Endothelial cell of umbilical vein (primary cell): ENCODE data around the gene PIP4K2C. TPM values are rescaled to one million over a fixed set of nuclear protein-coding genes. Genes with fewer than 3 reads are reported as not detected.

Experiments
- BruUV-seq: library from RNA; stranded (reverse); fragments of 400-500 nt; replicated peaks from 2 replicates; lab custom pipeline; 2021; lab: Mats Ljungman, UMichigan
- CTCF ChIA-PET: fragments of 300-600, 350-600 bp; sonication (Branson Sonifier 250); formaldehyde crosslinking; loops from one replicate; lab custom pipeline; 2021; ENCODE audit warnings: antibody characterized with exemption, inconsistent platforms; lab: Charles Lee
- POLR2A ChIA-PET: fragments of 300-600, 350-600 bp; sonication (Branson Sonifier 250); formaldehyde crosslinking; loops from one replicate; lab custom pipeline; 2021; ENCODE audit warnings: antibody characterized with exemption, inconsistent platforms; lab: Charles Lee
- DNase-seq: peaks from one replicate; pipeline ENCODE4 v3.0.0-alpha.2; 2011; ENCODE audit warnings: low read depth, low spot score
- FAIRE-seq: peaks from 2 replicates; lab custom pipeline; 2011; peaks lifted over from hg19 to GRCh38; lab: Jason Lieb, UNC
- H2AFZ ChIP-seq: 2 replicates; pipeline ENCODE4 v1.6.0; 2012; ENCODE audit warnings: low read depth, low read length, control low read depth, inconsistent platforms
- H3K27ac ChIP-seq: 2 replicates; pipeline ENCODE4 v1.5.1; 2011; ENCODE audit warnings: low read depth, mild to moderate bottlenecking, control low read depth, low read length, moderate library complexity; ENCODE audit not compliant: insufficient read depth
- H3K27me3 ChIP-seq, 2 experiments: 2 replicates each; pipeline versions ENCODE4 v1.6.0 to v1.6.1; 2011; ENCODE audit warnings: low read length in 2 of 2, mixed read lengths in 1 of 2; ENCODE audit not compliant: control insufficient read depth in 2 of 2, insufficient read depth in 2 of 2
- H3K36me3 ChIP-seq, 2 experiments: 2 replicates in 1 of 2; 3 replicates in 1 of 2; pipeline ENCODE4 v1.5.1; 2011; ENCODE audit warnings: low read length in 2 of 2, mild to moderate bottlenecking in 1 of 2, moderate library complexity in 1 of 2; ENCODE audit not compliant: control insufficient read depth in 2 of 2, insufficient read depth in 2 of 2; ENCODE audit errors: extremely low read depth in 1 of 2
- H3K4me1 ChIP-seq: 3 replicates; pipeline ENCODE4 v1.5.1; 2011; ENCODE audit warnings: mild to moderate bottlenecking, low read length; ENCODE audit not compliant: control insufficient read depth, insufficient read depth; ENCODE audit errors: extremely low read depth
- H3K4me2 ChIP-seq: 2 replicates; pipeline ENCODE4 v1.6.1; 2011; ENCODE audit warnings: low read length, control low read depth, mixed read lengths; ENCODE audit not compliant: insufficient read depth
- H3K4me3 ChIP-seq, 3 experiments: fragments of 200-600 bp in 1 of 3; sonication (generic), shearing (Covaris generic) in 1 of 3; replicated peaks in 1 of 3; 2 replicates each; pipeline ENCODE4 v1.5.1; 2011 to 2016; ENCODE audit warnings: control low read depth in 3 of 3, low read length in 3 of 3, mild to moderate bottlenecking in 2 of 3, inconsistent platforms in 1 of 3, low read depth in 1 of 3, moderate library complexity in 1 of 3; ENCODE audit not compliant: insufficient read depth in 1 of 3
- H3K79me2 ChIP-seq: 2 replicates; pipeline ENCODE4 v1.6.0; 2012; ENCODE audit warnings: low read length, inconsistent platforms; ENCODE audit not compliant: control insufficient read depth, insufficient read depth
- H3K9ac ChIP-seq: replicated peaks from 2 replicates; pipeline ENCODE3; 2011; ENCODE audit warnings: low read length, control low read depth; ENCODE audit not compliant: insufficient read depth; ENCODE audit errors: extremely low read depth
- H3K9me1 ChIP-seq: replicated peaks from 3 replicates; pipeline ENCODE4 v1.6.0; 2011; ENCODE audit warnings: mild to moderate bottlenecking, low read length; ENCODE audit not compliant: control insufficient read depth, insufficient read depth; ENCODE audit errors: extremely low read depth
- H3K9me3 ChIP-seq: replicated peaks from 2 replicates; pipeline ENCODE4 v1.5.1; 2012; ENCODE audit warnings: low read length, inconsistent platforms; ENCODE audit not compliant: control insufficient read depth, insufficient read depth
- H4K20me1 ChIP-seq: replicated peaks from 2 replicates; pipeline ENCODE3; 2011; ENCODE audit warnings: mild to moderate bottlenecking, low read length; ENCODE audit not compliant: control insufficient read depth, insufficient read depth; ENCODE audit errors: extremely low read depth
- CTCF ChIP-seq, 2 donors: IDR thresholded peaks; 1 replicate in 1 of 2; 2 replicates in 1 of 2; pipeline ENCODE4 v1.5.1; 2011; ENCODE audit warnings: low read length in 2 of 2, mild to moderate bottlenecking in 2 of 2, moderate library complexity in 2 of 2, control low read depth in 1 of 2, inconsistent platforms in 1 of 2, low read depth in 1 of 2; ENCODE audit not compliant: insufficient read depth in 1 of 2; ENCODE audit errors: extremely low read depth in 1 of 2
- EZH2 ChIP-seq: IDR thresholded peaks from 2 replicates; pipeline ENCODE4 v1.6.1; 2012; ENCODE audit warnings: borderline replicate concordance, low read depth, mild to moderate bottlenecking, moderate library complexity, low read length, inconsistent platforms; ENCODE audit not compliant: severe bottlenecking
- FOS ChIP-seq: IDR thresholded peaks from 2 replicates; pipeline ENCODE4 v1.6.1; 2011; ENCODE audit warnings: mild to moderate bottlenecking, low read length, moderate library complexity, borderline replicate concordance; ENCODE audit not compliant: insufficient read depth
- GATA2 ChIP-seq: IDR thresholded peaks from 2 replicates; pipeline ENCODE4 v1.7.0; 2011; ENCODE audit warnings: low read depth, mild to moderate bottlenecking, moderate library complexity, mixed read lengths, low read length; ENCODE audit not compliant: insufficient read length, insufficient read depth
- JUN ChIP-seq: IDR thresholded peaks from 2 replicates; pipeline ENCODE4 v1.6.1; 2011; ENCODE audit warnings: borderline replicate concordance, low read depth; ENCODE audit not compliant: insufficient read length, insufficient read depth
- MAX ChIP-seq: IDR thresholded peaks from 2 replicates; pipeline ENCODE4 v1.6.1; 2011; ENCODE audit not compliant: insufficient read depth, insufficient read length
- MYC ChIP-seq: IDR thresholded peaks from one replicate; pipeline ENCODE4 v1.6.1; 2011; ENCODE audit warnings: mild to moderate bottlenecking, low read depth, low read length
- POLR2A ChIP-seq: IDR thresholded peaks from 2 replicates; pipeline ENCODE4 v1.6.1; 2012; ENCODE audit warnings: low read depth, mild to moderate bottlenecking, control low read depth, low read length
- POLR2AphosphoS5 ChIP-seq: IDR thresholded peaks from 2 replicates; pipeline ENCODE4 v1.6.1; 2012; ENCODE audit warnings: low read depth, mild to moderate bottlenecking, control low read depth, low read length, moderate library complexity; ENCODE audit not compliant: insufficient read depth
- dilution Hi-C: fragments of 300-500 bp; cut with MboI; formaldehyde crosslinking; loops from one replicate; pipeline ENCODE4 v1.15.0; 2019; ENCODE audit warnings: low sequenced_read_pairs; ENCODE audit not compliant: extremely low pct_ligation_motif_present
- intact Hi-C: fragments of 100-400 bp; cut with micrococcal nuclease; formaldehyde crosslinking; loops from one replicate; pipeline ENCODE4 v1.10.0; 2022
- polyA plus RNA-seq, 4 experiments: library from polyadenylated mRNA; depleted of rRNA in 3 of 4; stranded (reverse) in 3 of 4; unstranded in 1 of 4; fragments of >200 nt; gene quantifications; 2 replicates each; pipeline versions ENCODE4 v1.2.1 to v1.2.3, GENCODE V29; 2011 to 2012; ENCODE audit warnings: missing spikeins in 1 of 4
- total RNA-seq: library from RNA; stranded (reverse); gene quantifications from 2 replicates; pipeline ENCODE4 v1.2.3, GENCODE V29; 2021

The PIP4K2C gene
- total and polyA plus RNA-seq, 2 donors (not counting 3 experiments of a cell fraction or from before 2014, with no cell fraction given), result 10.5 to 11.5 TPM

GRCh38 chr12:57552835-57553313 lies 38.1 kb upstream of the PIP4K2C start:
- ChIA-PET POLR2A (no interaction called here), CTCF (interaction anchor here (0.6 to 2.0 kb wide), 2 partner anchors 31 to 1261 kb away, joined by 3 to 6 read pairs; no protein-coding TSS in a partner anchor)
- no peak overlapping the region for H3K4me3 ChIP-seq
- H3K4me2 ChIP-seq, result no peak overlapping the region
- FAIRE-seq (no peak), DNase-seq (no peak)
- peaks cover 48 to 51% of the 10 kb centered on the region in 2 experiments for H3K27me3 ChIP-seq
- dilution Hi-C loops (no loop called here), intact Hi-C loops (no loop called here)
- no peaks in the 10 kb centered on the region for H4K20me1 ChIP-seq
- H3K36me3 ChIP-seq, result no peaks in the 10 kb centered on the region
- BruUV-seq, result no TSS peak
- no peak overlapping the region for H2AFZ ChIP-seq
- H3K9me1 ChIP-seq, result no peaks in the 10 kb centered on the region
- H3K4me1 ChIP-seq, result no peaks in the 10 kb centered on the region
- H3K9ac ChIP-seq, result no peak overlapping the region
- no peak for TF ChIP-seq EZH2
- TF ChIP-seq POLR2A, result no peak
- no peak for TF ChIP-seq JUN
- TF ChIP-seq GATA2, result no peak
- no peak for TF ChIP-seq MAX
- no peak for TF ChIP-seq MYC
- no peak for TF ChIP-seq POLR2AphosphoS5
- no peak for TF ChIP-seq FOS
- TF ChIP-seq CTCF (IDR thresholded peaks at IDR 0.05; ENCODE audit: extremely low read depth in 1 of 2, insufficient read depth in 1 of 2, low read depth in 1 of 2, low read length in 2 of 2), result no peak
- H3K27ac ChIP-seq, result no peak overlapping the region
- no peaks in the 10 kb centered on the region for H3K79me2 ChIP-seq
- H3K9me3 ChIP-seq, result no peaks in the 10 kb centered on the region
